Lower lobe of right lung (tissue), 2 donors: Measurements from ENCODE around the gene CACNG6. TPM values are rescaled to one million over a fixed set of nuclear protein-coding genes. Genes with fewer than 3 reads are reported as not detected.

ENCODE experiments used
- ATAC-seq, 2 donors: fragments of 200-7000 bp; cut with Tn5 transposase; one replicate each; pipeline ENCODE4 v1.9.1; 2020 to 2022; ENCODE audit warnings: mild to moderate bottlenecking in 2 of 2, moderate library complexity in 2 of 2
- DNase-seq: peaks from one replicate; pipeline ENCODE4 v3.0.0-alpha.2; 2020
- H3K27ac ChIP-seq: fragments of 200-600 bp; one replicate; pipeline ENCODE4 v1.8.0; 2022
- H3K27me3 ChIP-seq: fragments of 200-600 bp; one replicate; pipeline ENCODE4 v1.8.0; 2022; ENCODE audit warnings: low read depth
- H3K36me3 ChIP-seq: fragments of 200-600 bp; one replicate; pipeline ENCODE4 v1.8.0; 2022; ENCODE audit warnings: mild to moderate bottlenecking
- H3K4me1 ChIP-seq: fragments of 200-600 bp; one replicate; pipeline ENCODE4 v1.8.0; 2022
- H3K4me3 ChIP-seq: fragments of 200-600 bp; one replicate; pipeline ENCODE4 v1.8.0; 2022; ENCODE audit warnings: mild to moderate bottlenecking
- H3K9me3 ChIP-seq: fragments of 200-600 bp; one replicate; pipeline ENCODE4 v1.8.0; 2022
- CTCF ChIP-seq: fragments of 200-600 bp; IDR thresholded peaks from one replicate; pipeline ENCODE4 v1.8.0; 2022; ENCODE audit warnings: antibody characterized with exemption, mild to moderate bottlenecking
- intact Hi-C: fragments of 100-400 bp; cut with DNase I; formaldehyde crosslinking; loops from one replicate; pipeline ENCODE4 v1.11.0; 2022
- total RNA-seq: library from RNA; stranded (reverse); fragmentation: NEBNext Ultra II Directional; extraction: Animal tissue kit (Norgen Biotek cat#: 25700); gene quantifications from one replicate; pipeline ENCODE4 v1.2.1, GENCODE V29; 2021
- donor health status: DM: no; HTN: yes; CAD: no; lungs with severe emphysema.

The CACNG6 gene
- total RNA-seq, 1 donor from 2014 or later: 2.2 TPM

GRCh38 chr19:53993448-53993847 is 2.0 kb downstream of the CACNG6 start:
- TF ChIP-seq CTCF: no peak
- Histone ChIP-seq H3K27ac (no peak overlapping the region), H3K27me3 (peaks cover 57% of the 10 kb centered on the region), H3K36me3 (no peaks in the 10 kb centered on the region), H3K4me1 (peaks cover 5% of the 10 kb centered on the region), H3K4me3 (no peak overlapping the region), H3K9me3 (no peaks in the 10 kb centered on the region)
- intact Hi-C loops: no loop called here
- DNase-seq (no peak), ATAC-seq (no peak)

- ATAC-seq: no peak
- intact Hi-C loops: no loop called here
- Histone ChIP-seq H3K27ac (no peak overlapping the region), H3K27me3 (peaks cover 62% of the 10 kb centered on the region), H3K4me3 (no peak overlapping the region), H3K9me3 (no peaks in the 10 kb centered on the region), H3K4me1 (peaks cover 5% of the 10 kb centered on the region), H3K36me3 (no peaks in the 10 kb centered on the region)
- no peak for TF ChIP-seq CTCF
- DNase-seq: no peak
Measured at GRCh38 chr19:53994811-53995210, 3.4 kb downstream of the CACNG6 start.

GRCh38 chr19:53998223-53998622 is 6.8 kb downstream of the CACNG6 start:
- intact Hi-C loops: no loop called here
- Histone ChIP-seq H3K27me3 (peaks cover 52% of the 10 kb centered on the region), H3K4me3 (no peak overlapping the region), H3K9me3 (no peaks in the 10 kb centered on the region), H3K4me1 (no peaks in the 10 kb centered on the region), H3K36me3 (no peaks in the 10 kb centered on the region), H3K27ac (no peak overlapping the region)
- DNase-seq (no peak), ATAC-seq (no peak)
- no peak for TF ChIP-seq CTCF

- intact Hi-C loops: no loop called here
- H3K36me3 ChIP-seq: no peaks in the 10 kb centered on the region
- peaks cover 41% of the 10 kb centered on the region for H3K27me3 ChIP-seq
- no peak for ATAC-seq
- H3K9me3 ChIP-seq: no peaks in the 10 kb centered on the region
- no peak for TF ChIP-seq CTCF
- no peaks in the 10 kb centered on the region for H3K4me1 ChIP-seq
- DNase-seq: no peak
- H3K4me3 ChIP-seq: no peak overlapping the region
- H3K27ac ChIP-seq: no peak overlapping the region
Measured at GRCh38 chr19:53999694-54000093, 8.3 kb downstream of the CACNG6 start.

GRCh38 chr19:54001496-54001895 is 10.1 kb downstream of the CACNG6 start:
- intact Hi-C loops: no loop called here
- Histone ChIP-seq H3K4me3 (no peak overlapping the region), H3K27ac (no peak overlapping the region), H3K36me3 (no peaks in the 10 kb centered on the region), H3K27me3 (peaks cover 33% of the 10 kb centered on the region), H3K4me1 (no peaks in the 10 kb centered on the region), H3K9me3 (no peaks in the 10 kb centered on the region)
- DNase-seq: no peak
- no peak for TF ChIP-seq CTCF
- ATAC-seq: no peak
